ENCODE measurements around the gene GNG7.
"Not testable (repeated sequence)": the region's sequence is repeated elsewhere in the genome, so short reads cannot be mapped to it uniquely, and the experiment has no call there.

Gene GNG7

DNA sequence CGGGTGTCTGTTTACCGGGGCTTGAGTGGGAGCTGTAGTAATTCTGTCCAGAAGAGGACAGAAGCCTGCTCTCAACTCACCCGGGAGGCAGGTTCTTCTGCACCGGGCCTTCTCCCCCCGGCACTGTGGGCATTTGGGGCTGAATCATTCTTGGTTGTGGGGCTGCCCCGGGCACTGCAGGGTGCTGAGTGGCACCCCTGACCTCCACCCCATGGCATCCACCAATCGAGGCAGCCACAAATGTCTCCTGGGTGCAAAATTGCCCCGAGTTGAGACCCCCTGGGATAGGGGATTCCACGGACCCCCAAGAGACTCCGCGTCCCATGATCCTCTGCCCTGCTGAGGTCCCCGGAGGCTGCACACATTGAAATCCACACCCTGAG, 68.8 kb downstream of the GNG7 start:
- in situ Hi-C loops (cut with MboI; ENCODE audit: low pct_unique_long_range_greater_than_20kb, low sequenced_read_pairs), result no loop called here
- no peak for DNase-seq

DNA sequence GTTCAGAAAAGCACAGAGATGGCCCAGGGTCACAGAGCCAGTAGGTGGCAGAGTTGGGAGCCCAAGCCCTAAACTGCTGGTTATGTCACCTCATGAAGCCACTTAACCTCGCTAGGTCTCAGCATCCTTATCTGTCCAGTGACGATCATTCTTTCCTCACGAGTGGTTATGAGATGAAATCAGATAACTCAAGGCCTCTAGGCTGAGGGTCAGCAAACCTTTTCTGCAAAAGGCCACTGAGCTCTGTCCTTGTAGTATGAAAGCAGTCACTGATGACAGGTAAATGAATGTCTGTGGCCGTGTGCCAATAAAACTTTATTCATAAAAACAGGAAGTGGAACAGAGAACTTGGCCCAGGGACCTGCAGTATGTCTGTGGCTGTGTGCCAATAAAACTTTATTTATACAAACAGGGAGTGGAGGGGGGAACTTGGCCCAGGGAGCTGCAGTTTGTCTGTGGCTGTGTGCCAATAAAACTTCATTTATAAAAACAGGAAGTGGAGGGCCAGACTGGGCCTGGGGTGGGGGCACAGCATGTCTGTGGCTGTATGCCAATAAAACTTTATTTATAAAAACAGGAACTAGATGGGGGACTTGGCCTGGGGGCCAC, 71.2 kb downstream of the GNG7 start:
- in situ Hi-C loops (cut with MboI; ENCODE audit: low pct_unique_long_range_greater_than_20kb, low sequenced_read_pairs), result no loop called here
- DNase-seq, result peak; percentile 96

DNA sequence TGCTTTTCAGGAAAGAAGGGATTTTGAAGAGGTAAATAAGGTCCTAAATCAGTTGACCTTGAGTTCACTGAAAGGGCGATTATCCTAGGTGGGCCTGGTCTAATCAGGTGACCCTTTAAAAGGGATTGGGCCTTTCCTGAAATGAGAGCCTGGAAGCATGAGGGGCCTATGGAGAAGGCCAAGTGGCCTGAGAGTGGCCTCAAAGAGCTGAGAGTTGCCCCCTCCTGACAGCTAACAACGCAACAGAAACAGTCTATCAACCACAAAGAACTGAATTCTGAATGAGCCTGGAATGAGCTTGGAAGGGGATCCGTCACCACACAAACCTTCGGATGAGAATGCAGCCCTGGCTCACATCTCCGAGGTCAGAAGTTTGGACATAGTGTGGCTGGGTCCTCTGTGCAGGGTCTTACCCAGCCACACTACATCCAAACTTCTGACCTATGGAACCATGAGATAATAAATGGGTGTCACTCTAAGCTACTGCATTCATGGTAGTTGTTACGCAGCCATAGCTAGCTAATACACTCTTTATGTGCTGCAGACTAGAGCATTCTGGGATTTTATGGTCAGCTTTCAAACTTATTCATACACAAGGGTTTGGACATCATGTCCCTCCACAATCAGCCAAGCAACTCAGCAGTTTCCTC, 72.0 kb downstream of the GNG7 start:
- no peak for DNase-seq
- in situ Hi-C loops (cut with MboI; ENCODE audit: low pct_unique_long_range_greater_than_20kb, low sequenced_read_pairs), result no loop called here

DNA sequence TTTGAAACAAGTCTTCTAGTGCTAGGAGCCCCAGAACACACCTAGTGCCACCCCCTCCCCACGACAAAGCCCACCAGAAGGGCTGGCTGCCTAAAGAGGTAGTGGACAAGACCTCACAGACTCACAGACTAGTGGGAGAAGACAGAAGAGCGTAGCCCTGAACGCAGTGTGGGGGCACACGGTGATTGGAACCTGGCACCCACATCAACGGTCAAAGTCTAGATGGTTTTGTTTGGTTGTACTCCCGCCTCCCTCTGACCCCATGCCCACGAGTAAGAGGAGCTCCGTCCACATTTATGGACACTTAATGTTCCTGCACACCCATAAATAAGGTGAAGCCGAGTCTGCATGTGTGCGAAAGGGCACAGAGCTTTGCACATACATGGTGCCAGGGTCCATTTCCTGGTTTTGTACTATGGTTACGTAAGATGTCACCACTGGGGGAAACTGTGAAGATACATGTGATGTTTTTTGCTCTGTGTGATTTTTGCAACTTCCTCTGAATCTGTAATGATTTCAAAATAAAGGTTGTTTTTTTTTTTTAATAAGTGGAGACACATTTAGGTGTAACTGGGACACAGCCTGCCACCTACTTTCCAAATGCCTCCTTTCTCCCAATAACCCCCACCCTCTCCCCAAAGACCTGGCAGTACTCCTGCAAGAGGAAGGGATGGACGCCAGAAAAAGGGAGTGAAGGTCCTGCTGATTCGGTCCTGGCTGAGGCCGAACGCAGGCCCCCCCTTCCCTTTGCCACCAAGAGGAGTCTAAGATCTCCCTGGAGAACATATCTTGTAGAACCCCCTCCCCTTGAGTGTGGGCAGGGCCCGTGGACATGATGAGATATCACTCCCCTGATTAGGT, 72.8 kb downstream of the GNG7 start:
- no peak for DNase-seq
- in situ Hi-C loops (cut with MboI; ENCODE audit: low pct_unique_long_range_greater_than_20kb, low sequenced_read_pairs), result no loop called here

DNA sequence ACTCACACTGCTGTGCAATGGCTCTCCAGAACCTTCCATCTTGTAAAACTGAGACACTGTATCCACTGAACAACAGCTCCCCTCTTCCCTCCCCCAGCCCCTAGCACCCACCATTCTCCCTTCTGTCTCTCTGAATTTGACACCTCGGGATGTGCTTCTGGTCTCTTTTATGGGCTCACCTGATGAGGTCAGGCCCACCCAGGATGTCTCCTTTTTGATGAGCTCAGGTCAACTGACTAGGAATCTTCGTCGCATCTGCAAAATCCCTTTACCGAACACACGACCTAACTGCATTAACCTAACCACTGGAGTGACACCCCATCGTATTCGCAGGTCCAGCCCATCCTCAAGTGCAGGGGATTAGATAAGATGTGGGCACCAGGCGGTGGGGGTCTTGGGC, 73.9 kb downstream of the GNG7 start:
- in situ Hi-C loops (cut with MboI; ENCODE audit: low pct_unique_long_range_greater_than_20kb, low sequenced_read_pairs), result no loop called here
- no peak for DNase-seq

DNA sequence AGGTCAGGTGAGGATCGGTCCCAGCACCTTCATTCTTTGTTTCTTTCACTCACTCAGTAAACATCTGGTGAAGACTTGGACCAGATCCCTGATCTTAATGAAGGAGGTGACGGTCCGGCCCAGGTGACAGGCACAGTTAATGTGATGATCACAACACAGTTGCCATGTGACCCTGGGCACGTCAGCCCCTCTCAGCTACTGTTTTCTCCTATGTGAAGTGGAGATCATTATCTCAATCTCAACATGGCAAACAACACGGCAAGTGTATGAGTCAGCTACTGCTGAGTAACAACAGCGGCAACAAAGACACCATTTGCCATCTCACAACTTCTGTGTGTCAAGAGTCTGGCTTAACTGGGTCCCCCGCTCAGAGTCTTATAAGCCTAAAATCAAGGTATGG, 74.6 kb downstream of the GNG7 start:
- DNase-seq, result no peak
- in situ Hi-C loops (cut with MboI; ENCODE audit: low pct_unique_long_range_greater_than_20kb, low sequenced_read_pairs), result no loop called here

DNA sequence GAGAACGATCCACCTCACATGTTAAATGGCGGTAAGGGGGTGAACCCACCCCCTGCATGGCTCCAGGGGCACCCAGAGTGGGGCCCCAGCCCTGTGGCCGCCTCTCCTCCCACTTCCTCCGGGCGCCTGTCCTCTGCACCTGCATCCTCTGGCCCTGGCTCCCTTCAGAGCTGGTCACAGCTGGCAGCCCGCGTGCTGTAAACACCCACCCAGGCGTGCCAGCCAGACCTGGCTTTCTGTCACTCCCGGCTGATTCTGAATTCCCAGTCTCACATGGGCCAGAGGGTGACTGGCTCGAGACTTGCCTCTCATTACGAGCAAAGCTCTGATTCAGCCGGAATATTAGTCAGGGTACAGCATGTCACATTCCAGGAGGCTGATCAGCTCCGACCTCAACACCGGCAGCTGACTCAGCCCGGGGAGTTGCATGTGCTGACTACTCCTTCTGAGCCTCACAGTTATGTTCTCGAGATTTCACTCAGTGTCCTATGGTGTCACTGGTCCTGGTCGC, 75.1 kb downstream of the GNG7 start:
- in situ Hi-C loops (cut with MboI; ENCODE audit: low pct_unique_long_range_greater_than_20kb, low sequenced_read_pairs), result no loop called here
- DNase-seq, result no peak

DNA sequence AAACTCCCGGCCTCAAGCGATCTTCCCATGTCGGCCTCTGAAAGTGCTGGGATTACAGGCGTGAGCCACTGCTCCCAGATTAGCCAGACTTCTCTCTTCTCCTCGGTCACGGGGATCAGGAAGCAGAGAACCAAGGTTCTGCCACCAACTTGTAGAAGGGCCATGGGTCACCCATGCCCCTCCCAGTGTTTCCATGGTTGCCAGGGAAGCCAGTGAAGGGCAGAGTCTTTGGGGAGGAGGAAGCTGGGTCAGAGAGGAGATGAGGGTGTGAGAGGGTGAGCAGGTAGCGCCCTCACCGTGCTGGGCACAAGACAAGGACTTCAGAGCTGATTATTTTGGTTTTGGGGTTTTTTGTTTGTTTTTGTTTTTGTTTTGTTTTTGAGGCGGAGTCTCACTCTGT, 77.1 kb downstream of the GNG7 start:
- in situ Hi-C loops (cut with MboI; ENCODE audit: low pct_unique_long_range_greater_than_20kb, low sequenced_read_pairs), result no loop called here

DNA sequence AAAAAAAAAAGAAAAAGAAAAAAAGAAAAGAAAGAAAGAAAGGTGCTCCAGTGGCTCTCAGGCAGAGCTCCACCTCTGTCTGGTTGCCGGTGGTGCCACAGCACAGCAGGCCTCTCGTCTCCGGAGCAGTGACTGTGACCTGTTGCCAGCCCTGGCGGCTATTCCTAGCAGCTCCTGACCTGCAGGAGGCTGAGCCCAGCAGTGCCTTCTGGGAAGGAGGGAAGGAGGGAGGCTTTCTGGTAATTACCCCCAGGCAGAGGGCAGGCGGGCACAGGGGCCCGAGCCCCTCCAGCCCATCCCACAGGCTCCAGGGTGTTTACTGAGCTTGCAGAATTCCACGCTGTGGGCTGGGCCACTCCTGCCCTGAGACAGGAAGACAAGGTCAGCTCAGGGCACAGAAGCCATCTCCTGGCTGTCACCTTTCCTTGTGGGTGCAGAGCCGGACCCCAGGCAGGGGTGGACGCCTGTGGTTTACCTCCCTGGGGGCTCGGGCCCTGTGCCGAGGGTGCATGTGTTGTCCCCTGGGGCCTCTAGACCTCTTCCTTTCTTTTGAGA, 77.9 kb downstream of the GNG7 start:
- in situ Hi-C loops (cut with MboI; ENCODE audit: low pct_unique_long_range_greater_than_20kb, low sequenced_read_pairs), result no loop called here
- no peak for DNase-seq

More for the DNA sequence above, 77.1 kb downstream of the GNG7 start:
- peak; percentile 47 for DNase-seq

DNA sequence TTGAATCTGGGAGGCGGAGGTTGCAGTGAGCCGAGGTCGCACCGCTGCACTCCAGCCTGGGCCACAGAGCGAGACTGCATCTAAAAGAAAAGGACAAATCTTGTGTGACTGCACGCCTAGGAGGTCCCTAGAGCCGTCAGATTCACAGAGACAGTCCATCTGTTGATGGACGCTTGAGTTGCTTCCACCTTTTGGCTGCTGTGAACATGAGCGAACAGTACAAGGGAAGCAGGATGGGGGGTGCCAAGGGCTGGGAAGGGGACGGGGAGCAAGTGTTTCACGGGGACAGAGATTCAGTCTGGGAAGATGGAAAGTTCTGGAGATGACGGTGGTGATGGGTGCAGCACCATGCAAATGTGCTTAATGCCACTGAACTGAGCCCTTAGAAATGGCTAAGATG, 78.7 kb downstream of the GNG7 start:
- no peak for DNase-seq
- in situ Hi-C loops (cut with MboI; ENCODE audit: low pct_unique_long_range_greater_than_20kb, low sequenced_read_pairs), result no loop called here

DNA sequence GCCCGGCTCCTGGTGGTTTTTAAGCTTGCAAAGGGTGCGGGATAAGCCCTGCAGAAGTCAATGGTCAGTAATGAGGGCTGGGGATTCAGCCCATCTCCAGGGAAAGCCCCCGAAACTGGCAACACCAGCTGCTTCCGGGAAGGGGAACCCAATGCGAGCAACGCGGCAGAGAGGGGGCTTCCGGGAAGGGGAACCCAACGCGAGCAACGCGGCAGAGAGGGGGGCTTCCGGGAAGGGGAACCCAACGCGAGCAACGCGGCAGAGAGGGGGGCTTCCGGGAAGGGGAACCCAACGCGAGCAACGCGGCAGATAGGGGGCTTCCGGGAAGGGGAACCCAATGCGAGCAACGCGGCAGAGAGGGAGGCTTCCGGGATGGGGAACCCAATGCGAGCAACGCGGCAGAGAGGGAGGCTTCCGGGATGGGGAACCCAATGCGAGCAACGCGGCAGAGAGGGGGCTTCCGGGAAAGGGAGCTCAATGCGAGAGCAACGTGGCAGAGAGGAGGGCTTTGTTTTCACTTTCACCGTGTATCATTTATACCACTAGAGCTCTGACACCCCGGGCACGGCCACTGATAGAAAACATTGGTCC, 80.0 kb downstream of the GNG7 start:
- in situ Hi-C loops (cut with MboI; ENCODE audit: low pct_unique_long_range_greater_than_20kb, low sequenced_read_pairs); DNase-seq: not testable (repeated sequence)

DNA sequence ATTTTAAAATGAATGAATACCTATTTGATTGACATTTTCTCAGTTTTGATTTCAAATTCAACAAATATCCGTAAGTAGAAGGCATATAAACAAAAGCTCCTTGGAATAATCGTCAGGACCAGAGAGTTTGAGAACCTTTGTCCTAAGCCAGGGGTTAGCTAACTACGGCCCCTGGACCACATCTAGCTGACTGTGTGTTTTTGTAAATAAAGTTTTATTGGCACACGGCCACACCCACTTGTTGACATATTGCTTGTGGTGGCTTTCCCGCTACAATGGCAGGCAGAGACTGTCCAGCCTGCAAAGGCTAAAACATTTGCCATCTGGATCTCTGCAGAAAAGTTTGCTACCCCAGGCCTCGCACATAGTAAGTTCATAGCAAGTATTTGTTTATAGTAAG, 83.4 kb downstream of the GNG7 start:
- DNase-seq, result no peak
- in situ Hi-C loops (cut with MboI; ENCODE audit: low pct_unique_long_range_greater_than_20kb, low sequenced_read_pairs), result loop anchor here (10.0 kb wide), 1 partner anchor 154 kb away; no protein-coding TSS in a partner anchor

DNA sequence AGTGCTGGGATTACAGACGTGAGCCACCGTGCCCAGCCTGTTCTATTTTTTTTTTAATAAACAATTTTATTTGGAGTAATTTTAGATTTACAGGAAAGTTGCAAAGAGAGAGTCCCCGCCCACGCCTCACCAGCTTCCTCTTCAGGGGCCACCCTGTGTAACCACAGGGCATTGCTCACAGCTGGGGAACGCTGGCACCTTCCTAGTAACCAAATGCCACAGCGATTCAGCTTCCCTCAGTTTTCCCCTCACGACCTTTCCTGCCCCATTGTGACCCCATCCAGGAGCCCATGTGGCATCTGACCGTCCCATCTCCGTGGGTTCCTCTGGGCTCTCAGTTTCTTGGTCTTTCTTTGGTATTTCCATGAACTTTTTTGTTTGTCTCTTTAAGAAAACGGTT, 83.9 kb downstream of the GNG7 start:
- in situ Hi-C loops (cut with MboI; ENCODE audit: low pct_unique_long_range_greater_than_20kb, low sequenced_read_pairs), result loop anchor here (10.0 kb wide), 1 partner anchor 154 kb away; no protein-coding TSS in a partner anchor
- peak; percentile 85 for DNase-seq

DNA sequence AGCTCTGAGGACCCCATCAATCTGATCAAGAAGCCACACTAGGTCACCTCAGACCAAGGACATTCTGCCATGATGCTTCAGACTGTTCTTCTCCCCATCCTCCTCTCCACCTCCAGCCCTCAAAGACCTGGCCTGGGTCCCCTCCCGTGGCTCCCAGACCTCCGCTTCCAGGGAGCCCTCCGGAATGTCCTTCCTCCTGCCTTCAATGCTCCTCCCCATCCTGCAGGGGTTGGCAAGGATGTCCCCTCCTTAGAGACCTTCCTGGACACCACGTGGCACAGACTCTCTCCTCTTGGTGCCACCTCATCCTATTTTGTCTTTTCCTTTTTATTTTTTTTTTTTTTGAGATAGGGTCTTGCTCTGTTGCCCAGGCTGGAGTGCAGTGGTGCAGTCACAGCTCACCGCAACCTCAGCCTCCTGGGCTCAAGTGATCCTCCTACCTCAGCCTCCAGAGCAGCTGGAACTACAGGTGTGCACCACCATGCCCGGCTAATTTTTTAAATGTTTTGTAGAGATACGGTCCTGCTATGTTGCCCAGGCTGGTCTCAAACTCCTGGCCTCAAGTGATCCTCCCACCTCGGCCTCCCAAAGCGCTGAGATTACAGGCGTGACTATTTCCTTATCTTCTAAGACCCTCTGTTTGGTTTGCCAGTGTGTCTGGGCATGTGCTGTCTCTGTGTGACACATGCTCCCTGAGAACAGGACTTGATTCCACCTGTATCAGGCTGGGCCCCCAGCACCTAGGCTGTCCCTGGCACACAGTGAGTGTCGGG, 84.9 kb downstream of the GNG7 start:
- in situ Hi-C loops (cut with MboI; ENCODE audit: low pct_unique_long_range_greater_than_20kb, low sequenced_read_pairs), result loop anchor here (10.0 kb wide), 1 partner anchor 153 kb away; no protein-coding TSS in a partner anchor
- no peak for DNase-seq

DNA sequence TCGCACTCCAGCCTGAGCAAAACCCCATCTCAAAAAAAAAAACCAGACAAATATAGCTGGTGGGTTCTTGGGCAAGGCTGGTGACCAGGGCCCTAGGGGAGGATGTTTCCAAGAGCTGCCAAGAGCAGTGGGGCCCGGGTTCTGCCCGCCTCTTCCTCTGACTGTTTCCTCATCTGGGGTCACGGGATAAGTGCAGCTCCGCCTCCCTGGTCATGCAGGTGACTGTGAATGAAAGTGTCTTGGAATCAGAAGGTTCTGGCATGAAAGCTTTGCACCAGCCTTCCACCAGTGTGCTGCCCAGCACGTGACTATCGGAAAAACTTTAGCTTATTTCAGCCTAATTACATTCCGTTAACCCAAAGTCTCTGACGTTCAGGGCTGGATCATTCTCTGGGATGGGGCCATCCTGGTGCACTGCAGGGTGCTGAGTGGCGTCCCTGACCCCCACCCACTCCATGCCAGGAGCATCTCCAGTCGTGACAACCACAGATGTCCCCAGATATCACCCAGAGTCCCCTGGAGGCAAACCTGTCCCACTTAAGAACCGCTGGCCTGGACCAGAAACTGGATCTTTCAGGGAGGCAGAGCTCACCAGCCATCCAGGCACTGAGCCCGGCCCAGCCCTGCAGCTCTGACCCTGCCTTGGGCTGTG, 85.6 kb downstream of the GNG7 start:
- in situ Hi-C loops (cut with MboI; ENCODE audit: low pct_unique_long_range_greater_than_20kb, low sequenced_read_pairs), result loop anchor here (10.0 kb wide), 1 partner anchor 152 kb away; no protein-coding TSS in a partner anchor
- DNase-seq, result peak; percentile 49

DNA sequence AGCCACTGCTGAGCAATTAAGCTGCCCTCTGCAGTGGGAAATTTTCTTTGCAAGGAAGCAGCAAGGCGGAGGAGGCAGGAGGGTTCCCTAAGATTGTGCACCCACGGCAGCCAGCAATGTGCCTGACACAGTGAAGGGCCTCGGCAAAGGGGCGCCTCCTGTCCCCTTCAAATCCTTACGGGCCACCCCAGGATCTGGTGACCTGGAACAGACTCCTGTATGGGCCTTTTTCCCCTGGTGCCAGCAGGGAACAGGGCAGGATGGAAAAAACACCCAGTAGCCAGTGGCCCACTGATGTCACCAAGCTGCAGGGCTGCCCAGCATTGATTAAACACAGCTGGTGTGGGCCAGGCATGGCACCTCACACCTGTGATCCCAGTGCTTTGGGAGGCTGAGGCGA, 86.7 kb downstream of the GNG7 start:
- in situ Hi-C loops (cut with MboI; ENCODE audit: low pct_unique_long_range_greater_than_20kb, low sequenced_read_pairs), result loop anchor here (10.0 kb wide), 1 partner anchor 151 kb away; no protein-coding TSS in a partner anchor
- no peak for DNase-seq

DNA sequence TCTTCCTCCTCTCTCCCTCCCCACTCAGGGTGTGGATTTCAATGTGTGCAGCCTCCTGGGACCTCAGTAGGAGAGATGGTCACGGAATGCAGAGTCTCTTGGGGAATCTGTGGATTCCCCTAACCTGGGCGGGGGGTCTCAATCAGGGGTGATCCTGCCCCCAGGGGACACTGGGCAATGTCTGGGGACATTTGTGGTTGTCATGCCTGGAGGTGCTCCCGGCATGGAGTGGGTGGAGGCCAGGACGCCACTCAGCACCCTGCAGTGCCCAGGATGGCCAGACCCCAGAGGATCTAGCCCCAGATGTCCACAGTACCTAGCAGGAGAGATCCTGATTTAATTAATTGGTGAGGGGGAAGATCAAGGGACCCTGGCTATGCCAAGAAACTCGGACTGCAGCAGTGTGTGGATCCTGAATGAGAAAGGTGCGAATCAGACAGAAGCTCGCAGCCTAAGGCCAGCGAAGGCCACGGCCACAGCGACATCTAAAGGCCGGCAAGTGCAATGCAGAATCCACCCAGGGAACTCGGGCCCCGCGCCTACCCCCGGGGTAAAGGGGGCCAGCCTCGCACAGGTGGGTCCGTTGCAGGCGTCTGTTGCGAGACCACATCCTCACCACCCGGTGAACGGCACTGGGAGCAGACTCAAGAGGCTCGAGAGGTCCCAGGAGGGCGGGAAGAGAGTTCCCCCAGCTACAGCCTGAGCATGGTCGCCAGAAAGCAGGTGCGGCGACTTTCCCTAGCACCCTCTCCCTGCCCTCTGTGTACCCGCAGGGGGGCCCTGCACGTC, 88.8 kb downstream of the GNG7 start:
- no peak for DNase-seq
- in situ Hi-C loops (cut with MboI; ENCODE audit: low pct_unique_long_range_greater_than_20kb, low sequenced_read_pairs), result loop anchor here (10.0 kb wide), 1 partner anchor 149 kb away; no protein-coding TSS in a partner anchor
